SHP77 treated with DMSO at 0.1 percent for 48 hours (cell line): ENCODE measurements around the gene USP53.
"Not testable (repeated sequence)": the region's sequence is repeated elsewhere in the genome, so short reads cannot be mapped to it uniquely, and the experiment has no call there.

Experiments used
- DNase-seq: peaks from one replicate; lab custom pipeline; 2025; lab: John Stamatoyannopoulos, UW

USP53 gene

DNA sequence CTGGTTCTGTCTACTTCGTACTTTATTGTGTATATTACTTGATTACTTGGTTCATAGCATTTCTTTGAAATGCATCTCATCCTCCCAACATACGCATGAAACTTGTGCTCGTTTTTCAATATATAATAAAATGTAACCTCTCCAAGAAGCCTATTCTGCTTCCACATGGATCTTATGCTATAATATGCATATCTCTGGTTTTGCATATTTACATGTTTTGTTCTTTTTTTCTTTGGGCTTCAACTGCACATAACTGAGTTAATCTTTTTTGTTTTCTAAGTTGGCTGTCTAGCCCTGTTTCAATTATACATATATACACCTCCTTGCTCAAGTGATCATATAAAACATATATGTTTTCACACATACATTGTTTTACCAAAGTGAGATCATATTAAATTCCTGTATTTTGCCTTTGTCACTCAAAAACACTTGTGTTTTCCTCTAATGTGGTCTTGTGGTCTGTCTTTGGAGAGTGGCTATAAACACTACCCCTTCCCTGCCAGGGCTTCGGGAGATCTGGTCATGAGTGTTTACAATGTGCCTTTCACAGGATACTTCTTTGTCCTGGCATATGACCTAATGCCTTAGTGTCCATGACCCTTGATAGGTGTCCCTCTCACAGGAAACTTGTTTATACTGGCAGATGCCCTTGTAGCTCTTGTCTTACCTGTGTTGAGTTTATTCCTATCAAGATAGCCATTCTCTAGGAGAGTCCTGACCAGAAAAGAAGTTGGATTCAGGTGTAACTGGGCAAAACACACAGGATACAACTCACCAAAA is 17.6 kb downstream of the USP53 start:
- DNase-seq, result no peak

DNA sequence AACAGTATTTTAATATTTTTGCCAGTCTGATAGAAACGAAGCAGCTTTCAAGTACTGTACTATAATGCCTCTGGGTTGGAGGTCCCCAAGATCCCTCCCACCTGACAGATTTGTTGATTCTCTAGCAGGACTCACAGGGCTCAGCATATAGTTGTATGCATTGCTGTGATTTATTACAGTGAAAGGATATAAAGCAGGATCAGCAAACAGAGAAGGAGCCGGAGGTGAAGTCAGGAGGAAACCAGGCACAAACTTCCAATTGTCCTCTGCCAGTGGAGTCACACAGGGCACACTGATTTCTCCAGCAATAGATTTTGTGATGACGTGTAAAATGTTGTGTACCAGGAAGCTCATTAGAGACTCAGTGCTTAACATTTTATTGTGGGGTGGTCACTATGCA is 19.0 kb downstream of the USP53 start:
- DNase-seq, result no peak

DNA sequence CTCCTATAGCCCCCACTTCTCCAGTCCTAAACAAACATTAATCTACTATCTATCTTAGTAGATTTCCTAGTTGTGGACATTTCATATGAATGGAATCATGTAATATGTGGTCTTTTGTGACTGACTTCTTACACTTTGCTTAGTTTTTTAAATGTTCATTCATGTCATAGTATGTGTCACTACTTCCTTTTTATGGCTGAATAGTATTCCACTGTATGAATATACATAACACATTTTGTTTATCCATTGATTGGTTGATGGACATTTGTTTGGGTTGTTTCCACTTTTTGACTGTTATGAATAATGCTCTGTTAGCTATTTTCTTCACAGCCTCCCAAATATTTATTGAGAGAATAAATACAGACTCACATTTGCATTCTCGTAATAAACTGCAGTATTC is 19.8 kb downstream of the USP53 start:
- no peak for DNase-seq

DNA sequence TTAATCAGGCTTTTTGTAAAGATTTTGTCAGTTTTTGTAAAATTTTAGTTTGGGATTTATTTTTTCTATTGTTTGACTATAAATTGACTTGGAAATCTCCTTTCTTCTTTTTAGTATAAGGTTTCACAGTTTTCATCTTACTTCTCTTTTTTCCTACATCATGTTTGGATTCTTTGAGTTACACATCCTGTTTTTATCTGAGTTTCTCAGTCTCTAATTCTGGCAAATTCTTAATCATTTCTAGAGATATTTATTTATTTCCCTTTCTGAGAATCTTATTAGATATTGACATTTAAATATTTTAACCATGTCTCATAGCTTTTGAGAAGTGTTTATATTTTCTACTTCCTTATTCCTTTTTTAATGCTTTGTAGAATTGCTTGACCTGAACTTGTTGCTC is 20.7 kb downstream of the USP53 start:
- no peak for DNase-seq

DNA sequence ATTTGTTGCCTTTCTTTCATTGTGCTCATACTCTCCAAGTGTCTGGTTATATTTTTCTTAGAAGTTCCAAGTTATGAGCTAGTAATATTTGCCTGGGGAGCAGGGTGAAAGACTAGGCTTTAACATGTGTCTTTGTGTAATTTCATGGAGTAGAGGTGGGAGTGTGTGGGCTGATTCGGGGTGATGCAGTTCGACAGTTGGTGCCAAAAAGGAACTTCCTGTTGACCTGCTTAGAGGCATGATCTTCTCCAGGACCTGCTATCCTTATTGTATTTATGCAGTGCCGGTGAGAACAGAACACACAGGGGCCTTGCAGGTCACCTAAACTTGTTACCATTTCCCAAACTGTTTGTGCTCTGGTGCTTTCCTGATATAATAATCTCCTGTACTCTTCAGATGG is 21.2 kb downstream of the USP53 start:
- no peak for DNase-seq

DNA sequence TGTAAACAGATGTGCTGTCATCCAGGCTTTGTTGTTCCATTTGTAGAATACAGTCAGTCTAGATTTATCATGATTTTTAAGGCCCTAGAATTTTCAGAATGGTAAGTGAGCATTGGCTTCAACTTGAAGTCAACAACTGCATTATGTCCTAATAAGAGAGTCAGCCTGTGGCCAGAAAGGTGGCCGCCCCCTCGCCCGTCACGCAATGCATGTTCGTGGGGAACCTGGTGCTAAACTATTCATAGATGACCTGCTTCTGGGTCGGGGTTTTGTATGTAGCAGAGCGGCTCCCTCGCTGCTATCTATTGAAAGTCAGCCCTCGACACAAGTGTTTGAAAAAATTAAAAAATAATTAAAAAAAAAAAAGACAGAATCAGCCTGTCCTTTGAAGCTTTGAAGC is 24.7 kb downstream of the USP53 start:
- no peak for DNase-seq

DNA sequence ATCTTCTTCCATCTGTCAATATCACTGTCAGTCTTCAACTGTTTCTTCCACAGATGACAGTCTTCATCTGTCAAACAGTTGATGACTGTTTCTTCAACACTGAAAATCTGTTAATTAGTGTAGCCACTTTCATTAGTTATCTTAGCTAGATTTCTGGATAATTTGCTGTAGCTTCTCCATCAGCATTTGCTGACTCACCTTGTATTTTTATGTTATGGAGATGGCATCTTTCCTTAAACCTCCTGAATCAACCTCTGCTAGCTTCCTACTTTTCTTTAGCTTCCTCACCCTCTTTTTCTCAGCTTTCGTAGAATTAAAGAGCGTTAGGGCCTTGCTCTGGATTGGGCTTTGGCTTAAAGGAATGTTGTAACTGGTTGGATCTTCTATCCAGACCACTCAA is 25.1 kb downstream of the USP53 start:
- no peak for DNase-seq

DNA sequence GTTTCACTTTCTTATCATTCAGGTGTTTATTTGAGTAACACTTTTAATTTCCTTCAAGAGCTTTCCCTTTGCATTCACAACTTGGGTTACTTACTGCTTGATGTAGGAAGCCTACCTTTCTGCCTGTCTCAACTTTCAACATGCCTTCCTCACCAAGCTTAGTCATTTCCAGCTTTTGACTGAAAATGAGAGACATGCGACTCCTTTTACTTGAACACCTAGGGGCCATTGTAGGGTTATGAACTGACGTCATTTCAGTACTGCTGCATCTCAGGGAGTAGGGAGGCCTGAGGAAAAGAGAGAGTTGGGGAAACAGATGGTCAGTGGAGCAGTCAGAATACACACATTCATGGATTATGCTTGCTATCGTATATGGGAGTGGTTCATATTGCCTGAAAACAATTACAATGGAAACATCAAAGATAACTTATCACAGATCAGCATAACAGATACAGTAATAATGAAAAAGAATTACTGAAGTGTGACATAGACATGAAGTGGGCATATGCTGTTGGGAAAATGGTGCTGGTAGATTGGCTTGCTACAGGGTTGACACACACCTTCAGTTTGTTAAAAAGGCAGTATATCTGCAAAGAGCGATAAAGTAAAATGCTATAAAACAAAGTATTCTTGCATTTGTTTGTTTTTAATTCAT is 25.7 kb downstream of the USP53 start:
- no peak for DNase-seq

DNA sequence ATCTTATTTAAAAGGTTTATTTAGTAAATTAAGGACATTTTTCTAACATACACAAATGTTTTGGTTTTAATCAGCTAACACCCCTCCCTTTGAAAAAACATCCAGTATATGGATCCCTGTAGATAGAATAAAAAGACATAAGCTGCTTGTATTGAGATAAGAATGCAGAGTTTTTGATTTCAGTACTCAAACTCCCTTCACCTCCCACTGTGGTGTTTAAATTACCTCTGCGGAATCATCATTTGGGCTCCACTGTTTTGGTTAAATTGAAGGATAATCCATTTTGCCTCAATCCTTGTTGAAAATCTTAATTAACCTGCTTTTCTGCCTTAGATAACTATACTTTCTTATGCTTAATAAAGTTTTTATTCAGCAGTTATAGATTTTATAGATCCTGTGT is 27.6 kb downstream of the USP53 start:
- no peak for DNase-seq

DNA sequence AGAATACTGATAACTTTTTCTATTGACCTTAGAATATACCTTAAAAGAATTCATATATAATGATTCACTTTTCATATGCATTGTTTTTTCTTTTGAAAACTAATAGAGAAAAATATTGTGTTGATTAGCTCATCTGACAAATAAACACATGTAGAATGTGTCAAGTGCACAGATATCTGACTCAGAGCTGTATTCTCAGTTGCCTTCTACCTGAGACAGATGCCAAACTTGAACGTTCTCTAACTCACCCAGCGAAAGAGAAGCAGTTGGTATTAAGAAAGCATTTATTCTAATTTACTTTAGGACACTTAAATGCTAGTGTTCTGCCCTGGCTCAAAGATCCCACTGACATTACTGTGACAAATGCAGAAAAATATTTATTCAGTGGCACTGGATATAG is 28.1 kb downstream of the USP53 start:
- DNase-seq, result no peak

DNA sequence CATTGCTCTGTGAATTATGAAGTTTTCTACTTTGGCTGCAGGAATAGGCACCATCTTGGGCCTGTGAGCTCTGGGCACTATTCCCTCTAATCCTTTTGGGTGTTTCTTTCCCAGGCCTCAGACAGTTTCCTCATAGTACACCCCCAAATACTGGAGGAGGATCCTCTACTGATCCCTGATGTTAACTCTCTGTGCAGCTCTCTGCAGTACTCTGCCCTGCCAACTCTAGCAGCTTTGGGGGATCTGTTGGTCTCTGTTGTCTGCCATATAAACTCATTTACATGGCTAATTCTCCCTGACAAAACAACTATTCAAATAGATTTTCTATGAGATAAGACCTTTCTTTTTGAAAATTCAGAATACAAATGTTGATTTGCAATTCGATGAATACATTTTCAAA is 29.9 kb downstream of the USP53 start:
- no peak for DNase-seq

DNA sequence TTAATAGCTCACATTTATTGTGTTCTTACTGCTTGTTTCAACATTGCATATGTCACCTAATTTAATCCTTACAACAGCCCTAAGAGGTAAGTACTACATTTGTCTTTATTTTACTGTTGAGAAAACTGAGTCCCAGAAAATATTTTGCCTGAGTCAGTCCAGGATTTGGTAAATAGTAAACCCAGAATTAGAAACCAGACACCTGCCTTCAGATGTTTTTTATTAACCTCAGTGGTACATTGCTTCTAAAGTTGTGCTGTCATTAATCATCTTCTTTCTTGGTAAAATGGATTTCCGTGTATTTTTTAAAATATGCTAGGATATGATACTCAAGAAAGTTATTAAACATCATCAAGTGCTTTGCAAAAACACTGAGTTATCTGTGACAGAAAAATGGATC is 31.4 kb downstream of the USP53 start:
- no peak for DNase-seq

DNA sequence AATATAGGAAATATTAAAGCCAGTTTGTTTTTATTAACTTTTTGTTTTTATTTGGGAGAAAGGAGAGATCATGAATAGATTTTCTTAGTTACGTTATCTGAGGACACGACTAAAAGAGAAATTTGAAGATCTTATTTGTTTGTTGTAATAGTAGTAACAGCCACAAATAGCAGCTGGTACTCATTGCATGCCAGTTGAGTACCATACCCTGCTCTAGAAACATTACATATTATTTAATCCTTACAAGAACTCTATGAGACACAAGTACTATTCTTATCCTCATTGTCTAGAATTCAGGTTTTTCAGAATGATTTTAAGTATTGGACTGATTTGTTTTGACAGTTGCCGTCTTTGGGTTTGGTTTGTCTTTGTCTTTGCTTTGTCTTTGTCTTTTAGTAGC is 31.8 kb downstream of the USP53 start:
- DNase-seq, result no peak

DNA sequence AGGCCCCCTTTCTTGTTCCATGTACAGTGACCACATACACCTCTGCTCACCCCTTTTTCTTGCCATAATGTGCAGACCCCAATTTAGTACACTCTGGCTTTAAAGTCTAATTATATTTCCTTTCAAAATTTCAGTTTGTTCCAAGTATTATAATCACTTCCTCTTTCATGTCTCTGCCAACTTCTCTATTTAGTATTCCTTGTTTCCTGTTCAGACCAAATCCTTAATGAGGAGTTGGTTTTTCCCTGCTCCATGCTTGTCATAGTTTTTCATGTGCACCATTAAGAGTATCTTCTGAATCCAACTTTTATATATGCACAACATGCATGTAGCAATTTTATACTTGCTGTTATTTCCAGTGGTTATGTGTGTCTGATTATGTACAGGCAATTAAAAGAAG is 32.3 kb downstream of the USP53 start:
- no peak for DNase-seq

DNA sequence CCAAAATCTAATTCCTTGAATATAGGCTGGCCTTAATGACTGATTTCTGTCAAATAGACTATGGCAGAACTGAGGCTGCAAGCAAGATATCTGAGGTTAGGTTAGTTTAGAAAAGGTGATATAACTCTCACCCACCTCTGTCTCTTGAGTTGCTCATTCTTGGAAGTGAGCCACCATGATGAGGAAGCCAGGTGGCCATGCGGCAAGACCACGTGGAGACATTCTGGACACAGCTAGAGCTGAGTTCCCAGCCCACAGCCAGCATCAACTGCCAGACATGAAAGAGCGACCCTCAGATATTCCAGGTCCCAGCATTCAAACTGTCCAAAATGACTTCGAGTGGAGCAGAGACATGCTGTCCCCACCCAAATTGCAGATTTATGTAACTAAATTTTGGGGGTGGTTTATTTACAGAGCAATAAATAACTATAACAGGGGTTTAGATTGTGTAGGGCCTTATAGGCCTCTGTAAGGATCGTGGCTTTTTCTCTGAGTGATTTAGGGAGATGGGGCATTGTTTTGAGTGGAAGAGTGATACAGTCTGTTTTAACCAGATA is 33.7 kb downstream of the USP53 start:
- DNase-seq, result no peak

DNA sequence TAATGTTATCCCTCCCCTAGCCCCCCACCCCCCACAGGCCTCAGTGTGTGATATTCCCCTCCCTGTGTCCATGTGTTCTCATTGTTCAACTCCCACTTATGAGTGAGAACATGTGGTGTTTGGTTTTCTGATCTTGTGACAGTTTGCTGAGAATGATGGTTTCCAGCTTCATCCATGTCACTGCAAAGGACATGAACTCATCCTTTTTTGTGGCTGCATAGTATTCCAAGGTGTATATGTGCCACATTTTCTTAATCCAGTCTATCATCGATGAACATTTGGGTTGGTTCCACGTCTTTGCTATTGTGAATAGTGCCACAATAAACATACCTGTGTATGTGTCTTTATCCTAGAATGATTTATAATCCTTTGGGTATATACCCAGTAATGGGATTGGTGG is 38.5 kb downstream of the USP53 start:
- DNase-seq, result not testable (repeated sequence)

DNA sequence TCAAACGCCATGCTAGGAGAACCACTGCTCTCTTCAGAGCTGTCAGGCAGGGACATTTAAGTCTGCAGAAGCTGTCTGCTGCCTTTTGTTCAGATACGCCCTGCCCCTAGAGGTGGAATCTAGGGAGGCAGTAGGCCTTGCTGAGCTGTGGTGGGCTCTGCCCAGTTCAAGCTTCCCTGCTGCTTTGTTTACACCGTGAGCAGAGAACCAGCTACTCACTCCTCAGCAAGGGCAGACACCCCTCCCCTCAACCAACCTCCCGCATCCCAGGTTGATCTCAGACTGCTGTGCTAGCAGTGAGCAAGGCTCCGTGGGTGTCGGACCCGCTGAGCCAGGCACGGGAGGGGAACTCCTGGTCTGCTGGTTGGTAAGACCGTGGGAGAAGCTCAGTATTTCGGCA is 42.7 kb downstream of the USP53 start:
- DNase-seq, result not testable (repeated sequence)

DNA sequence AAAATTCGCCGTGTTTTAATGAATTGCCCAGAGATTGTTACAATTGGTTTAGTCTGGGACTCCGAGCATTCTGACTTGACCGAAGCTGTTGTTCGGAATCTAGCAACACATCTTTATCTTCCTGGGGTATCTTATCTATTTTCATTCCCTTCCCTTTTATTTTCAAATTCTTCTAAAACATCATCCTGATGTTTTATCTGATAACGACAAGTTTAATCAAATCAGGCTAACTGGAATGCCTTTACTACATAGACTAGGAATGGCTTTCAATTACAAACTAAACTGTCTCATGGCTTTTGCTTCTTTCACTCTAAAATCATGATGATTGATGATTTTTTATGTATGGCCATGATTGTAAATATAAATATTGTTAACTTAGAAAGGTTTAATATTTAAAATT is 48.0 kb downstream of the USP53 start:
- DNase-seq, result no peak

DNA sequence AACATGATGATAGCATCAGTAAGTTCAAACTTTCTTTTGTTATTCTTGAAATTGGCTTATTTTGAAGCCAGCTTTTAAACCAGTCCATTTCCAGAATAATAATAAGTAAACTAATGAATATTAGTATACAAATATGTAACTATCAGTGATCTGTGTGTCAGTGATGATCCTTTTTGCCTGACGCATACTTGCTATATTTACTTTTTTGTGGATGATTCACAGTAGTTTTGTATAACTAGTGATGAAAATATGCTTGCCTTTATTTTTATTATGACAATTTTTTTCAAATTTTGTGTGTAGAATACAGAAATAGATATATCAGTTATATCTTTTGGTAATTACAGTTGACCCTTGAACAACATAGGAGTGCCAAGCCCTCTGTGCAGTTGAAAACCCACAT is 49.5 kb downstream of the USP53 start:
- no peak for DNase-seq

DNA sequence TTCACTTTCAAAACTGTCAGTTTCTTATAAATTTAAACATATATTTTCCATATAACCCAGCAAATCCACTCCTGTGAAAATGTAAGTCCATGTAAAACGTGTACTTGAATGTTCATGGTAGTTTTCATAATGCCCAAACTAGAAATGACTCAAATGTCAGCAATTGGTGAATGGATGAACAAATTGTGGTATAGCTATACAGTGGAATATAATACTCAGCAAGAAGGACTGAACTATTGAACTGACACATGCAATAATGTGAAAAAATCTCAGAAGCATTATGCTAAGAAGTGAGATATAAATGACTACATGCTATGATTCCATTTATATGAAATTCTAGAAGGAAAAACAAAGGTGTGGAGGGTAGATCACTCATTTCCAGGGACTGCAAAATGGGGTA is 52.2 kb downstream of the USP53 start:
- no peak for DNase-seq

DNA sequence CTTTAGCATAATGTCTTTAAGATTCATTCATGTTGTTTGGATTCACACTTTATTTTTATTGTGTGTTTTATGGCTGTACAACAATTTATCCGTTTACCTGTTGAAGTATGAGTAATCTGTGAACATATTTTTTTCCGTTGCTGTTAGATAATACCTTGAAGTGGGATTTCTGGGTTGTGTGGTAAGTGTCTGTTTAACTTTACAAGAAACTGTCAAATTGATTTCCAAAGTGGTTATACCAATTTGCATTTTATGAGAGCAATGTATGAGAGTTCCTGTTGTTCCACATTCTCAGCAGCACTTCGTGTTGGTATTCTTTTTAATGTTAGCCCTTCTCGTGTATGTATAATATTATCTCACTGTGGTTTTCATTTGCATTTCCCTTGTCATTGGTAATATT is 53.6 kb downstream of the USP53 start:
- DNase-seq, result no peak

DNA sequence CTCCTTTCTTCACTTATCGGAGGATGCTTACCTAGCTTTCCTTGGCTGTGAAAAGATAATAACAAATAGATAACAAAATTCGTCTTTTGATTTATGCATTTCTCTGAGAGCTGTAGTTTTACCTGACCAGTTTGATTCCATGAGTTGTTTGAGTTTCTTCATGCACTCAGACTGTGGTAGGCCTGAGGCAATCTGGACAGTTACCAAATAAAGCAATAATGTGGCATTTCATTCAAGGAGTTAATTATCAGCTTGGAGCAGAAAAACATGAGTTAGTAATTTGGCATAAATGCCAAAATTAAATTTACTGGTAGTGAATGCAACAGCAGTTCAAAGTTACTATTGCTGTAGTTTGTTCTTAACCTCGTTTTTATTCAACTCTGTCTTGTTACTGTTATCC is 56.0 kb downstream of the USP53 start:
- no peak for DNase-seq

DNA sequence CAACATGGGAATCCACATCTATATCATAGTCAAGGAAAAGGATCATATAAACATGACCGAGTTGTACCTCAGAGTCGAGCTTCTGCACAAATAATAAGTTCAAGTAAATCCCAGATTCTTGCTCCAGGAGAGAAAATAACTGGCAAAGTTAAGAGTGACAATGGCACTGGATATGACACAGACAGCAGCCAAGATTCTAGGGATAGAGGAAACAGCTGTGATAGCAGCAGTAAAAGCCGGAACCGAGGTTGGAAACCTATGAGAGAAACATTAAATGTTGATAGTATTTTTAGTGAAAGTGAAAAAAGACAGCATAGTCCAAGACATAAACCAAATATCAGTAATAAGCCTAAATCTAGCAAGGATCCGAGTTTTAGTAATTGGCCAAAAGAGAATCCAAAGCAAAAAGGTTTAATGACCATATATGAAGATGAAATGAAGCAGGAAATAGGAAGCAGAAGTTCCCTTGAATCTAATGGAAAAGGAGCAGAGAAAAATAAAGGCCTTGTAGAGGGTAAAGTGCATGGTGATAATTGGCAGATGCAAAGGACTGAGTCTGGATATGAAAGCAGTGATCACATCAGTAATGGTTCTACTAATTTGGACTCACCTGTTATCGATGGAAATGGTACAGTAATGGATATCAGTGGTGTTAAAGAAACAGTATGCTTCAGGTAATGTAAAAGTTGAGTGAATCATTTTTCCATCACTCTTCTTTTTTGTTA is 59.0 kb downstream of the USP53 start:
- no peak for DNase-seq
